Activated CD8-positive, alpha-beta memory T cell treated with anti-CD3 and anti-CD28 coated beads, Interleukin-2, amount 50 U/mL, for 24 hours (primary cell): ENCODE results near the gene ABCB9.
"Not testable (repeated sequence)": the region's sequence is repeated elsewhere in the genome, so short reads cannot be mapped to it uniquely, and the experiment has no call there.

ENCODE experiments used
- DNase-seq: peaks from one replicate; pipeline ENCODE4 v3.0.0-alpha.2; 2020; ENCODE audit errors: extremely low read depth

The ABCB9 gene

GRCh38 chr12:122965851-122966742 lies at the start of gene ABCB9:
Gene ABCB9, minus strand, starts transcription at chr12:122966463. Its CDS starts 6,228 bp downstream, at chr12:122960235.
- peak; percentile 84 for DNase-seq

GRCh38 chr12:123014473-123014872 lies 48.2 kb upstream of the ABCB9 start:
- DNase-seq: not testable (repeated sequence)

GRCh38 chr12:123013185-123014095 lies 47.2 kb upstream of the ABCB9 start:
- no peak for DNase-seq

- DNase-seq: no peak
Measured at GRCh38 chr12:123011701-123012100, 45.4 kb upstream of the ABCB9 start.

DNA sequence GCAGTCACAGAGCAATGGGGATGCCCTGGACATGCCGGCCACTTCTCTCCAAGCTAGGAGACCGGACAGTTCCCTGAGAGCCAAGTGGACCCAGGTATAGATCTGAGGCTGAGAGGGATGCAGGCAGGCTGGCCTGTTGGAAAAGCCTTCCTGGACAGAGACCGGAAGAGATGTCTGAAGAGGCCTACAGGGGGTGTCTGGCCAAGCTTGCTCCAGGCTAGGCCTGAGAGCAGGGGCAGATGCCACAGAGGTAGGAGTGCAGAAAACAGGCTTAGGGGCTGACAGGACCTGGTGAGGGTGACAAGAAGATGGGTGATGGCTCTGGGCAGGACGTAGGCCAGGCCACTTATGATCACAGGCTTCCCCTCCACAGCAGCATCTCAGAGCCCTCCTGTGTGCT lies 44.4 kb upstream of the ABCB9 start:
- no peak for DNase-seq

DNA sequence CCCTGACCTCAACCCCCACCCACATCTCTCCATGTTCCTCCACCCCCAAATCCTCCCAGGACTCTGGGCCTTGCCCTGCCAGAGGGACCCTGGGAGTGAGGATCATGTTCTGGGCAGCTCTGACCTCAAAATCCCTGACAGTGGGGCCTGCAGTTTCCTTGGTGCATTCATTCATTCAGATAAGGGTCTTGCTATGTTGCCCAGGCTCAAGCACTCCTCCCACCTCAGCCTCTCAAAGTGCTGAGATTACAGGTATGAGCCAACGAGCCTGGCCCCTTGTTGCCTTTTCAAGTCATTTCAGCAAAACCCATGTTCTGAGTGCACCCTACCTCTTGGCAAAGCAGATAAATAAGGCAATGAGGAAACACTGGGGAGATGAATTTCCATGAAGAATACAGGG lies 43.8 kb upstream of the ABCB9 start:
- no peak for DNase-seq

DNA sequence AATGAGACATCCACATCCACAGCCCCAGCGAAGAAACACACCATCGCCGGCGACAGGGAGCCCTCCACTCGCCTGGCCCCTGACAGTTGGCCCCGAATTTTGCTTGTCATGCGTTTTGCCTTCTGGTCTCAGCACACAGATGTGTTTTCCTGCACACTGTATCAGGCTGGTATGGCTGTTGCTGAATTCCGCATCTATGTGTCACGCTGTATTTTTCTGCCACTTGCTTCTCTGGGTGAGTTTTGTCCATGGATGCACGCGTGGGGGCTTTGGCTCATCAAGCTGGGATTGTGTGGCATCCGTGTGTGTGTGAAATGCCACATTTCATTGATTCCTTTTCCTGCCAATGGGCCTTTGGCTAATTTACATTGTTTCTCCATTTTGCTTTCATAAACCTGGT lies 40.7 kb upstream of the ABCB9 start:
- DNase-seq: no peak

DNA sequence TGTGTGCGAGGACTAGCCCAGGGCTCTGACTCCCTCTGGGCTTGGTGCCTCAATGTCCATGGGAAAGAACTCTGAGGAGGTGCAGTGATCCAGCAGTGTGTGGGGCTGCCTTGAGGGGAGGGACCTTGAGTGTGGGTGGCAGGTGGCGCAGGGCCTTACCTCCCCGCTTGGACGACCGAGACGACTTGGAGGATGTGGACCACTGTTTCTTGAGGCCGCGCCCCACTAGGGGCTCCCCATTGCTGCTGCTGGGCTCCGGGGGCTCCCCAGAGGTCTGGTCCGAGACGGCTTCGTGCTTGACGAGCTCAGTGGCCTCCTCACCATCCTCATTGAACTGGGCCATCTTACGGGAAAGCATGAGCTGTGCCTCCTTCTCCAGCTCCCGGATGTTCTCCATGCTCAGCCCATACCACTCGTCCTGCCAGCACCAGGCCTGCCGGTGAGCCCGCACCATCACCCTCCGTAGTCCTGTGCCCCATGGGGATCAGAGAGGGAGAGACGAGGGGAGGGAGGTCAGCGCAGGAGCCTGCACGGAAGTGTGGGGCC lies 38.9 kb upstream of the ABCB9 start:
- no peak for DNase-seq

DNA sequence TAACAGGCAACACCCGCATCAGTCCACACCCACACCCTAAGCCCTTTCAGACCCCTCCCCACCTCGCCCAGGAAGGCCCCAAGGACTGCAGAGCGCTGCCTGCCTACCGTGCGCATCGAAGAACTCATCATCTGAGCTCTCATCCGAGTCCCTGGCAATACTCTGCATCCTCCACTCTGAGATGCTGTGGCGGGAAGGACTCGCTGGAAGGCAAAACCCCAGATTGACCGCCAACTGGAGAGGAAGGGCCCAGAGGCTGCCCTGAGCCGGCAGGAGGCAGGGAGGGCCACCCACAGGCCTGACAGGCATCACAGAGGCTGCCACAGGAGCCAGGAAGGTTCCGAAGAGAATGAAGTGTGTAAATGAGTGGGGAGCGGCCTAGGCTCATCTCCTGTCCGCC lies 38.0 kb upstream of the ABCB9 start:
- no peak for DNase-seq

DNA sequence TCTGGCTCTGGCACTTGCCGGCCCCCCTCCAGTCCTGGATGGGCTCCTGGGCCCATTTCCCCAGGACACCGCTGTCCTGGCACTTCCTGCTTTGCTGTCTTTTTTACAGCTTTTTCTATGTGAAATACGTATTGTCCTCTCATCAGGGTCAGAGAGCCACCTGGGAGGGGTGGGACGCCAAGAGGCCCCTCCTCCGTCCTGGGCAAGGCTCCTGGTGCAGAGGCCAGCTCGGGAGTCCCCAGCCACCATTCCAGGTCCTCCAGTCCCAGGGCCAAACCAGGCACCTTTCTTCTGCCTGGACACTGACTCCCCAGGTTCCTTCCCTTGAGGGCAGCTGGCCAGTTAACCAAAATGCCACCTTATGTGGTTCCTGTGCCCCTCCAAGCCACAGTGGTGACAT lies 37.0 kb upstream of the ABCB9 start:
- DNase-seq: no peak

GRCh38 chr12:123001464-123001863 lies 35.2 kb upstream of the ABCB9 start:
- no peak for DNase-seq

DNA sequence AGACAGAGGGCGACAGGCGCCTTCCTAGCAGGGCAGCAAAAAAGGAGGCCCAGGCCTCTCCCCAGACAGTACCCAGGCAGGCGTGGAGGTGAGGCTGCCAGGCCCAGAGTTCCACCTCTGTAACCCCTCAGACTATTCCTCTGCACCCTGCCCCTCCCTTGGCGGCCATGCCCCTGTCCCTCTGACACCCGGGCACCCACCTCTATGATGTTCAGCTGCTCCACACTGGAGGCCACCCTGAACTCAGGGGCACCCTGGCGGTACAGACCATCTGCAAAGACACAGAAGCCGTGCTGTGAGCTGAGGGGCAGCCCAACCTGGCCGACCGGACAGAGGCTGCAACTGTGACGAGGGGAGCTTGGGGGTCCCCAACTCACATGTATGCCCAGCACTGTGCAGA lies 34.3 kb upstream of the ABCB9 start:
- no peak for DNase-seq

DNA sequence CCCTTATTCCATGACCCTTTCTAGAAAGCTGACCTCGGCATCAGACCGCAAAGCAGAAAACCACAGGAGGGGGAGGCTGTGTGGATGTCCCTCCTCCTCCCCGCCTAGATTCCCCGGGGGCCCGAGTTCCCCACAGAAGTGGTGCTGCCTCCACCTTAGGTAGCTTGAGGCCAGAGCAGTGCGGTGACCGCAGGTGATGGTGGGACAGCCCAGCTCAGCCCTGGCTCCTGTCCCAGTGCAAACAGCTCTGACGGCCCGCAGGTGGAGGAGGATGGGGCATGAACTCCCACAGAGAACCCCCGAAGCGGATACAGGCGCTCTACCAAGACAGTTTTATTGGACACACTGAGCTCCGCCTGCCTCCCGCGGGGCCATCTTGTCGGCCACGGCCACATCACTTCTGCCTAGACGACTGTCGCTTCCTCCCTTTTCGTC lies 33.7 kb upstream of the ABCB9 start:
- no peak for DNase-seq

GRCh38 chr12:122999196-122999946 lies 33.1 kb upstream of the ABCB9 start:
- DNase-seq: no peak

DNA sequence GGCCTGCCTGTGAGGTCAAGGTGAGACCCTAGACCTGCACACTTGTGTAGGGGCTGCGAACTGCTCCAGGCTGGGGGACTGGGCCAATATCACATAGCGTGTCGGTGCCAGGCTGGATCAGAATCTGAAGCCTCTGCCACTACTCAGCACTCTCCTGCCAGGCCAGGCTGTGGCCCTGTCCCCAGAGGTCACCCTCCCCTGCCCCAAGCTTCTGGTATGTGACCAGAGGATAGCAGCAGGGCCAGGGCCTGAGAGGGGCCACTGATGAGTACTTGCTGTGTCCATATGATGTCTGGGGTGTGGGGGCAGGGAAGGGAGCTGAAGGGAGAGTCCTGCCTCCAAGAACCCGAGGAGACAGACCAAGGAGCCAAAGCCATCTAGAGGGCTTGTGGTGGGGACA lies 32.1 kb upstream of the ABCB9 start:
- no peak for DNase-seq

DNA sequence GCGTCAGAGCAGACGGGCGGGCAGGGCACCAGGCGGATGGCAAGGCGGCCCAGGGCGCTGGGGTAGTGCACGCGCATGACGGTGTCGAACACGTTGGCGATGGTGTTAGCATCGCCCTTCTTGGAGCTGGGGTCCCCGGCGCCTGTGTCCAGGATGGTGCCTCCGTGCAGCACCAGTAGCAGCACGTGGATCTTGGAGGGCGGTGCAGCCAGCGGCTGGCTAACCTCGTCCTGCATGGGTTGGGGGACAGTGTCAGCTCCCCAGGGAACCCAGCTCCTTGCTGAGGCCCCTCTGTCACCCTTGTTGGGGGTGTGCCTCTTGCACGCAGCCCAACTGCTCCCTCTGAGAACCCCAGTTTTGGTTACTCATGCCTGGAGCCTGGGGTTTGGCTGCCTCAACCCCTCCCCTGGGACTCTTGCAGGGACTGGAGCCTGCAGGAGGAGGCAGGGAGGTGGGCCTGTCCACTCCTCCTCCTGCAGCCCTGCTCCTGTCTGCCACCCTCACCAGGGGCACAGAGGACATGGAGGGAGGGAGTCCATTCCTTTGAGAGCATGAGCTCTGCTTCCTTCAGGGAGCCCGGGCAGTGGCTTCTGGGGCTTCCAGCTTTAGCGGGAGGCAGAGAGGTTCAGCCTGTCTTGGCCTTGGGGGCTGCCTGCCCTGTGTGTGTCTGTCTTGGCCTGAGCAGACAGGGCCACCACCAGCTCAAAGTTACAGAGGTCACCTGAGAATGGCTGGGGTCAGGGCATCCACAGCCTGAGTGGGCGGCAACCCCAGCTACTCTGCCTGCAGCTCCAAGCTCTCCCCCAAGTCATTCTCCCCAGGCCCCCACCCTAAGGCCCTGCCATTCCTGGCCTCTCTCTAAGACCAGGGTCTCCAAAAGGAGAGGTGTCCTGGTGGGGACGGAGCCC lies 31.3 kb upstream of the ABCB9 start:
- DNase-seq: no peak

DNA sequence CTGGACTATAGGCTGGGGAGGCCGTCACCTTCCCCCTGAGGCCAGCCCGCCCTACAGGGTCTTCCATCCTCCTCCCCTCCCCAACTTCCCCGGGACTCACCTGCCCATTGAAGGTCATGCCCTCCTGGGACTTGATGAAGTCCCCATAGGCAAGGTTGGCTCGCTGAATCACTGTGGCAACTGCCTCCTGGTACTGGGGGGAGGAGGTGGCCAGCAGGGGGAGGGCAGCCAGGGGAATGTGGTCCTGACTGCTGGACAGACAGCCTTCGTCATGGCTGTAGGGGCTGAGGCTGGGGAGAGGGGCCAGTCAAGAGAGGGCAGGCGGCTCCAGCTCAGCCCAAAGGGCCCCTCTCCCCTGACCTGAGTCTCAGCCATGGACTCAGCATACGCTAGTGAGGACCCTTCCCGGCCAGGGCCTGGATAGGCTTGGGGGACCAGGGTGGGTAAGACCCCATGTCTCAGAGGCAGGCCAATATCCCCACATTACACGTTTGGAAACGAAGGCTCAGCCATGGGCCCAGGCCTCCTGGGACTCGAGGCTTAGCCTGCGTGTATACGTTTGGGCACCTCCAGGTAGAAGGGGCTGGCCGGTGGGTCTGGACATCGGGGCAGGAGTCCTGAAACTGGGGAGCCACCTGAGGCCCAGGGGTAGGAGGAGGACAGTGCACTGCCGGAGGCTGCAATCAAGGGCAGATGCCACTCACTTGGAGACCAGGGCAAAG lies 30.5 kb upstream of the ABCB9 start:
- no peak for DNase-seq

DNA sequence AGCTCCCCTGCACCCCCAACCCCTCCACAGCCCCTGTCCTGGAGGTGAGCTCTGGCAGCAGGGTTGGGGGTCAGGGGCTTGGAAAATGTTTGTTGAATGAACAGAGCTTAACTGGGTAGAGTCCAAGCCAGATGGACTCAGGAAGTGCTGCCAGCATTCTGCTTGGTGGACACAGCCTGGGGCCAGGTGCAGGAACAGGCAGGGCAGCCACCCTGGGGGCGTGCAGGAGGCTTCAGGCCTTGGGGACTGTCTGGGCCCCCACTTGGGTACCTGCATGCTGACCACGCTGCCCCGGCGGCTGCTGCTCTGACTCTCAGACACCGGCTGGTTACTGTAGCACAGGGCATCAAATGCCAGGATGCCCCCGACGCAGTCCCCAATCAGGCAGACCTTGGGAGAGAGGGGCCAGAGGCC lies 29.9 kb upstream of the ABCB9 start:
- DNase-seq: no peak

- DNase-seq: no peak
Measured at GRCh38 chr12:122995503-122996187, 29.4 kb upstream of the ABCB9 start.
